Measurements from ENCODE around the gene NTRK3. TPM values are rescaled to one million over a fixed set of nuclear protein-coding genes. Genes with fewer than 3 reads are reported as not detected.

NTRK3 gene
- total RNA-seq, 1 donor from 2014 or later, result not detected

DNA sequence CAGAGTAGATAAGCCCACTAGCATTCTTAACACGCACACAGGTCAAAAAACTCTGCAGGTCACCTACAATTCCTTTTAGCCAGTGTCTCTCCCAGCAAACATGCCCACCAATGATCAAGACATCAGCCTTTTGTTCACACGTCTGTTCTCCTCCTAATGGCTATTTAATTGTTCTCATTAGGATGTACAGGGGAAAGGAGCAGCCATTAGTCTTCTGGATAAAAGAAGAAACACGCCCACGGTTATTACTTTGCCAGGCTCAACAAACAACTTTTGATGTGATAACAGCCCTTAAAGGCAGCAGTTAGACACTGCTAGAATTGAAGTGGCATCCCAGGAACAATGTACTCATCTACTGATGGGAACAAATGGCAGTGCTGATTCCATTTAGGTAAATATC lies 108.8 kb downstream of the NTRK3 start:
- H3K4me3 ChIP-seq (ENCODE audit: low read depth, low read length), result no peak overlapping the region
- TF ChIP-seq, protein P1, sequence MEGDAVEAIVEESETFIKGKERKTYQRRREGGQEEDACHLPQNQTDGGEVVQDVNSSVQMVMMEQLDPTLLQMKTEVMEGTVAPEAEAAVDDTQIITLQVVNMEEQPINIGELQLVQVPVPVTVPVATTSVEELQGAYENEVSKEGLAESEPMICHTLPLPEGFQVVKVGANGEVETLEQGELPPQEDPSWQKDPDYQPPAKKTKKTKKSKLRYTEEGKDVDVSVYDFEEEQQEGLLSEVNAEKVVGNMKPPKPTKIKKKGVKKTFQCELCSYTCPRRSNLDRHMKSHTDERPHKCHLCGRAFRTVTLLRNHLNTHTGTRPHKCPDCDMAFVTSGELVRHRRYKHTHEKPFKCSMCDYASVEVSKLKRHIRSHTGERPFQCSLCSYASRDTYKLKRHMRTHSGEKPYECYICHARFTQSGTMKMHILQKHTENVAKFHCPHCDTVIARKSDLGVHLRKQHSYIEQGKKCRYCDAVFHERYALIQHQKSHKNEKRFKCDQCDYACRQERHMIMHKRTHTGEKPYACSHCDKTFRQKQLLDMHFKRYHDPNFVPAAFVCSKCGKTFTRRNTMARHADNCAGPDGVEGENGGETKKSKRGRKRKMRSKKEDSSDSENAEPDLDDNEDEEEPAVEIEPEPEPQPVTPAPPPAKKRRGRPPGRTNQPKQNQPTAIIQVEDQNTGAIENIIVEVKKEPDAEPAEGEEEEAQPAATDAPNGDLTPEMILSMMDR (conservative IDR thresholded peaks at IDR 0.05; ENCODE audit: low read depth, low read length), result no peak
- no peak for DNase-seq (ENCODE audit: low read depth)

GRCh38 chr15:88144921-88145653 lies 111.5 kb downstream of the NTRK3 start:
- H3K4me3 ChIP-seq (ENCODE audit: low read depth, low read length), result no peak overlapping the region
- TF ChIP-seq, protein P1 (conservative IDR thresholded peaks at IDR 0.05; ENCODE audit: low read depth, low read length), result no peak
- no peak for DNase-seq (ENCODE audit: low read depth)

GRCh38 chr15:88142121-88142520 lies 114.4 kb downstream of the NTRK3 start:
- no peak overlapping the region for H3K4me3 ChIP-seq (ENCODE audit: low read depth, low read length)
- TF ChIP-seq, protein P1 (conservative IDR thresholded peaks at IDR 0.05; ENCODE audit: low read depth, low read length), result no peak
- no peak for DNase-seq (ENCODE audit: low read depth)

GRCh38 chr15:88141269-88141889 lies 115.2 kb downstream of the NTRK3 start:
- TF ChIP-seq, protein P1 (conservative IDR thresholded peaks at IDR 0.05; ENCODE audit: low read depth, low read length), result no peak
- no peak overlapping the region for H3K4me3 ChIP-seq (ENCODE audit: low read depth, low read length)
- no peak for DNase-seq (ENCODE audit: low read depth)

DNA sequence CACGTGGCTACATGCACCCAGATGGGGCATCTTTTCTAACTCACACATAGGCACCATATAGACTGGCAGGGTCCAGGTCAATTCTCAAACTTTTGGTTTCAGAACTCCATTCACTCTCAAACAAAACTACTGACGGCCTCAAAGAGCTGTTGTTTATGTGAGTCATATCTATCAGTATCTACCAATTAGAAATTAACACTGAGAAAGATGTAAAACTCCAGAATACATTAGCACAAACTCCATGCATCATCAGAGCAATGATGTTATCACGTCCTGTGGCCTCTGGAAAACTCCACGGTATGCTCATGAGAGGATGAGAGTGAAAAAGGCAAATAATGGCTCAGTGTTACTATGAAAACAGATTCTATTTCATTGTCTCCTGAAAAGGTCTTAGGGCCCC lies 116.1 kb downstream of the NTRK3 start:
- no peak for DNase-seq (ENCODE audit: low read depth)
- TF ChIP-seq, protein P1 (conservative IDR thresholded peaks at IDR 0.05; ENCODE audit: low read depth, low read length), result no peak
- H3K4me3 ChIP-seq (ENCODE audit: low read depth, low read length), result no peak overlapping the region

DNA sequence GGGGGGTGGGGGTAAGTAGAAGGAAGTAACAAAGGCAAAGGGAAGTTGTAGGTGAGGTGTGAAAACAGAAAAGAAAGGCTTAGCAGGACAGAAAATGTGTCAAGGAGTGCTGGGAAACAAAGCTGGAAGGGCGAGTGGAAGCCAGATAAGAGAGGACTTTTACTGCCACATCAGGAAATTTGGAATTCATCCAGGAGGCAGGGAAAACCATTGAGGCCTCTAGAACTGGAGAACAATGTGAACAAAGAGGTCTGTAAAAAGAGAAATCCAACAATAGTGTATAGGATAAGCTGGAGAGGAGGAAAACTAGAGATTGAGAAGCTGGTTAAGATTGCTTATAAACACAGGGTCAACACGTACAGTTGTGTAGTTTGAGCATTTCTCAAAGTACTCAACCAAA lies 116.6 kb downstream of the NTRK3 start:
- no peak for DNase-seq (ENCODE audit: low read depth)
- TF ChIP-seq, protein P1 (conservative IDR thresholded peaks at IDR 0.05; ENCODE audit: low read depth, low read length), result no peak
- H3K4me3 ChIP-seq (ENCODE audit: low read depth, low read length), result no peak overlapping the region

DNA sequence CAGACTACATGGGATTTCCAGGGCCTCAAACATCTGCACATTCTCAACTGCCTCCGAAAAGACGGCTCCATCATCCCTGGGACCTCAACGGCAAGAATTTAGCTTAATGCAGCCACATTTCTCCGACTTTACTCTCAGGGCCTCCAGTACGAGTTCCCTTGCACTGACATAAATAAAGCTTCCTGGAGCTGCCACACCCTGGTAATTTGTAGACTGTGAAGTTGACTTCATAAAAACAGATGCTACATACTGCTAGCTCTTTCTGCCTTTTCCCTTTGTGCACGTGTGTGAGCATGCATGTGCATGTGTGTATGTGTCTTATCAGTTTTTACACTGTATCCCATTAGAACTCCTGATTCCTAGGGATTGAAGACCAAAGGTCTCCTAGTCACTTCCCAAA lies 122.7 kb downstream of the NTRK3 start:
- DNase-seq (ENCODE audit: low read depth), result no peak
- H3K4me3 ChIP-seq (ENCODE audit: low read depth, low read length), result no peak overlapping the region
- TF ChIP-seq, protein P1 (conservative IDR thresholded peaks at IDR 0.05; ENCODE audit: low read depth, low read length), result no peak

All from epithelial cell of proximal tubule (primary cell).